ENCODE measurements around the gene C5orf46. TPM values are rescaled to one million over a fixed set of nuclear protein-coding genes. Genes with fewer than 3 reads are reported as not detected.

The C5orf46 gene
- not detected in 5 replicates for total RNA-seq (2022; extraction: Qiagen RNA extraction)

GRCh38 chr5:147906326-147907095, at the start of gene C5orf46:
Gene C5orf46, minus strand, starts transcription at chr5:147906538. Its CDS starts 37 bp downstream, at chr5:147906501.

GRCh38 chr5:147878066-147878759, 28.1 kb downstream of the C5orf46 start, which contains the start of gene SCGB3A2:
Gene SCGB3A2, plus strand, starts transcription at chr5:147878711. Its CDS starts 93 bp downstream, at chr5:147878804.

Other genes starting within 250 kb of the C5orf46 start
- gene JAKMIP2, start 123.8 kb downstream of the C5orf46 start, total RNA-seq (2022; extraction: Qiagen RNA extraction): not detected in 5 replicates
- 0.28 to 1.3 TPM (median 0.58 TPM) in 5 replicates for gene SPINK1, start 74.9 kb downstream of the C5orf46 start, total RNA-seq (2022; extraction: Qiagen RNA extraction)
- gene SCGB3A2, start 27.8 kb downstream of the C5orf46 start, total RNA-seq (2022; extraction: Qiagen RNA extraction): not detected in 5 replicates
- not detected in 5 replicates for gene SPINK5, start 157.4 kb upstream of the C5orf46 start, total RNA-seq (2022; extraction: Qiagen RNA extraction)

All from A549 treated with CORT108297 at 1 μM for 4 hours (cell line).